ENCODE results near the gene SLC17A7.

Gene SLC17A7

DNA sequence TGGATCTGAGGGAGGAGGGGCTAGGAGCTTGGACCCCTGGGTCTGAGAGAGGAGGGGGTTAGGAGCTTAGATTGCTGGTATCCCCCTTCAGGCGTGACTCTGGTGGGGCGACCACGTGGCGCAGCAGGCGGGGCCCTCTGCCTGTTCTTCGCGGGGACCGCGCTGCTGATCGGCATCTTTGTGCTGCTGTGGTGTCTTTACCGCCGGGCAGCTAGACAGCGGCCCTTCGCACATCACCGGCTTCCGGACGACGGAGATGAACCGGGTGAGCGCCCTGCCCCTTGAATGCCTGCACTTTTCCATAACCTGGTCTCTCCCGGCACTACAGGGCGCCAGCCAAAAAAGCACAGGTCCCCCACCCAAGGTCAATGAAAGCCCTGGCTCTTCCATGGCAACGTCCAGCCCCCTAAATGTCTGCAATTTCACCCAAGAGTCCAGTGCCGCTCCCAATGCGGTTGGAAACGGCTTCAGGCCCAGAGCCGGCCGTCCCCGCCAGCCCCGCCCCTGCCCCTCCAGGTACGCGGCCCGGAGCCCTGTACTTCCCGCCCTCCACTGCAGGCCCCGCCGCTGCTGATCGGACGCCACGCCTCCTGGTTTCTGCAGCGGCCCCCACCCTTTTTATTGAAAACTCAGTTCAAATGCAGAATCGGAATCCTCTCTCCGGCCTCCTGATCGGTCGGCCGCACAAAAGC, 13.3 kb downstream of the SLC17A7 start:
- no peak for DNase-seq (ENCODE audit: low read depth, low spot score)

GRCh38 chr19:49427339-49427738, 14.0 kb downstream of the SLC17A7 start:
- no peak for DNase-seq (ENCODE audit: low read depth, low spot score)

- DNase-seq (ENCODE audit: low read depth, low spot score), result no peak
Observed at GRCh38 chr19:49425922-49426592, 15.3 kb downstream of the SLC17A7 start.

DNA sequence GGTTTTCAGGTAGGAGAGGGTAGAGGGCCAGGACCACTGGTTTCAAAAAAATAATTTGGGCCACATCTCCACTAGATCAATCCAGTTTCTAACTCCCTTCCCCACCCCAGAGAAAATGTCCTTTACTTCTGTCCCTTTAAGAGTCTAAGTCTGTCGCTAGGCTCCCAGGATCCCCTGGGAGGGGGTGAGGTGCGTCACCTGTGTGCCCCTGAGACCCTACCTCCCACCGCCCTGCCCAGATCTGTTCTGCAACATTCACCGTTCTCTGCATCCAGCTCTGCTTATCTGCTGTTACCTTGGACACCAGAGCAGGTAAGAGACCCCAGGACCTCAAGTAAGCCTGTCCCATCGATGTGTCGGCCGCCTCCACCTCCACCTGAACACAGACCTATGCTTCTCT, 16.1 kb downstream of the SLC17A7 start, which contains the start of gene GFY:
TSS of gene GFY (plus strand) at position 211 of the 400 bp plus-strand sequence. CDS start 1,043 bp downstream, outside the sequence.
- DNase-seq (ENCODE audit: low read depth, low spot score), result no peak

- no peak for DNase-seq (ENCODE audit: low read depth, low spot score)
Observed at GRCh38 chr19:49423985-49424303, 17.4 kb downstream of the SLC17A7 start.

DNA sequence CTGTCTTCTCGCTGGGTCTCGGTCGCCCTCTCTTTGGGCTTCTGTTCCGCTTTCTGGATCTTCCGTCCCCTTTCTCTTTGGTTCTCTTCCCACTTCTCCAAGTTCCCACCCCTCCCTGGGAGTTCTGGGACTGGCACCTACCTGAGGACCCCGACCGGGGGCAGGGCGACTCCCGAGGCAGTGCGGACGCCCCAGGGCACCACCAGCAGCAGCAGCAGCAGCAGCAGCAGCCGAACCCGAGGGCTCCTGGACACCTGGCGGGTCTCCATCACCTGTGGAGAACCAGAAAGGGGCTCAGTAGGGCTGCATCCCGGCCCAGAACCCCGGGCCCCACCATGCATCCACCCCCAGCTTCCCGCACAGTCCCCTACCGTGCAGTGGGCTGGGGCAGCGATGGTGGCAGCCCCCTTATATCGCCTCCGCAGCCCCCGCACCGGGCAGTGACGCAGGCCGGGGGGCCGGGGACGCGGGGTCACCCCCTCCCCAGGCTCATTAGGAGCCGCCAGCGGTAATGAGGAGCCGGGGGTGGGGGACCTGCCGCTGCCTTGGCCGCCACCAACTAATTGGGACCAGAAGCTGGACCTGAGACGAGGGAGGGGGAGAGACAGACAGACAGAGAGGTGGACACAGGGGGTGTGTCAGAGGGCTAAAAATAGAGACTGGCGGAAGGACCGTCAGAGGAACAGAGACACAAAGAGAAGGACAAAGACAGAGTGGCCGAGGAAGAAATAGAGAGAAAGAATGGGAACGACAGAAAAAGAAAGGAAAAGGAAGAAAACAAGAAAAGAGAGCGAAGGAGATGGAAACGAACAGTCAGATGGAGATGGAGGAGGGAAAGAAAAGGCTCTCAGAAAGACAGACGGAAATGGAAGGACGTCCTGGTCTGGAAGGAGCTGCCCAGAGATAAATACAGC, 18.0 kb downstream of the SLC17A7 start, which contains the start of gene PTH2:
TSS of gene PTH2 (minus strand) at position 371 of the 914 bp plus-strand sequence. CDS start at position 269, 102 bp downstream.
- DNase-seq (ENCODE audit: low read depth, low spot score), result no peak

- no peak for DNase-seq (ENCODE audit: low read depth, low spot score)
Observed at GRCh38 chr19:49422407-49423070, 18.8 kb downstream of the SLC17A7 start.

- no peak for DNase-seq (ENCODE audit: low read depth, low spot score)
Observed at GRCh38 chr19:49421878-49422202, 19.5 kb downstream of the SLC17A7 start.

DNA sequence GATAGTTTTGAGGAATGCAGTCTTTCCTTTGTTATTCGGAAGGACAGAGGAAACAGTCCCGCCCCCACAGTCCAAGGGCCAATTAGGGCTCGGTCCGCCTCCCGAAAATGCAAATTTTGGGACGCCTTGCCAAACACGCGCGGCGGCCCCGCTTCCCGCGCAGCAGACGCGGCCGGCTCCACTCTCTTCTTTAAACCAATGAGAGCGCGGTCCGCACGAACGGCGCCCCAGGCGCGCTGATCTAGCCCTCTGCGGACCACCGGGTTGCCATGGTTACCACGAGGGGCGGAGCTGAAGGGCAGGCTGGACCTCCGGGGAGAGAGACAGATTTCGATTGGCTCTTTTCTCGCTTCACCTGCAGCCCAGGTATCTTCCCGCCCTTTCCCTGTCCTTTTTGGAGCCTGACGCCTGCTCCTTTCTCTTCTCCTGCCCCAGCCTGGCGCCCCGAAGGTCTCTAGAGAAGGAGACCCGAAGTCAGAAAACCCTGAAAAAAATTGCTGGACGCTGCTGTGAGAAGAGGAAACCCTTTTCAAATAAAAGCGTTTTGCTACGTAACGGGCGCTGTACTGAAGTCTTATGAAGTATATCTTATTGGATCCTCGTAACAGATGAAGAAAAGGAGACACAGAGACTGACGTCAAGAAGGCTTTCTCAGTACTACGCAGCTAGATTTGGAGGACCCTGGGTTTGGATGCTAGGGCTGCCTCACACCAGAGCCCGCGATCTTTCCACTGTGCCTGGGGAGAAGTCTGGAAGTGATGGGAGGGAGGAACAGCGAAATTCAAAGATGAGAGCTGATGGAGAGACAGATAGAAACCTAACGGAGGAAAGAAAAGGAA, 20.1 kb downstream of the SLC17A7 start:
- peak; percentile 87 for DNase-seq (ENCODE audit: low read depth, low spot score)

- DNase-seq (ENCODE audit: low read depth, low spot score), result no peak
Observed at GRCh38 chr19:49420227-49420626, 21.1 kb downstream of the SLC17A7 start.

GRCh38 chr19:49419173-49419572, 22.2 kb downstream of the SLC17A7 start:
- DNase-seq (ENCODE audit: low read depth, low spot score), result no peak

GRCh38 chr19:49418511-49418910, 22.8 kb downstream of the SLC17A7 start:
- DNase-seq (ENCODE audit: low read depth, low spot score), result no peak

DNA sequence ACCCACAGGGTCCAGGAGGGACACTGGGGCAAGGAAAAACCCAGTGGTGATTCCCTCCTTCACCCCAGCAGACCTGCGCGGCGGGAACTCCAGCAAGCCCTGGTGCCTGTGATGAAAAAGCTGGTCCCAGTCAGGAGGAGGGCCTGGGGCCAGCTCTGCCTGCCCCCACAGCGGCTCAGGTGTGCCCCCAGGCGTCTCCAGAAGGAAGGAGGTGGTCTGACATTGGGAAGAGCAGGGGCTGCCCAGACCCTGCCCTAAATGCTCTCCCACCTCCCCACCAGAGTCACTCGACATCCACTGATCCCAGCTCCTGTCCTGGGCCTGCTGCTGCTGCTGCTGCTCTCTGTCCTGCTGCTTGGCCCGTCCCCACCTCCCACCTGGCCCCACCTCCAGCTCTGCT, 24.2 kb downstream of the SLC17A7 start:
- DNase-seq (ENCODE audit: low read depth, low spot score), result no peak

GRCh38 chr19:49415810-49416200, 25.5 kb downstream of the SLC17A7 start:
- DNase-seq (ENCODE audit: low read depth, low spot score), result no peak

GRCh38 chr19:49415102-49415809, 26.1 kb downstream of the SLC17A7 start:
- DNase-seq (ENCODE audit: low read depth, low spot score), result no peak

DNA sequence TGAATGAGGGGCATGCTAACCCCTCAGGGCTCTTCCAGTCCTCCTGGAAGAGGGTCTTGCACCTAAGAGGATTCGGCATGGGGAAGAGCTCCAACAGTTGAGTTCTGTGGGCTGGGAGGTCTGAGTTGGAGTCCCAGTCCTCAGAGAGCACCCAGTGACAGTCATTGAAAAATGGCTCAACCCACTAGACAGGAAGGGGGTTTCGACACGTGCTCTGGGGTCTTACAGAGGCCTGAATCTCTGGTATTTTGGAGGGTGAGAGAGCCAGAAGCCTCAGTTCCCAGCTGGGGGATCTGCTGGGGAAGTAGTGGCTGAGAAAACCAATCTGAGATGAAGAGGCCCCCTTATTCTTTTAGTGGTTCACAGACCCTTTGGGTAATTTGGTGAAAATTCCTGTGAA, 27.1 kb downstream of the SLC17A7 start:
- DNase-seq (ENCODE audit: low read depth, low spot score), result no peak

GRCh38 chr19:49413348-49413747, 28.0 kb downstream of the SLC17A7 start:
- DNase-seq (ENCODE audit: low read depth, low spot score), result no peak

DNA sequence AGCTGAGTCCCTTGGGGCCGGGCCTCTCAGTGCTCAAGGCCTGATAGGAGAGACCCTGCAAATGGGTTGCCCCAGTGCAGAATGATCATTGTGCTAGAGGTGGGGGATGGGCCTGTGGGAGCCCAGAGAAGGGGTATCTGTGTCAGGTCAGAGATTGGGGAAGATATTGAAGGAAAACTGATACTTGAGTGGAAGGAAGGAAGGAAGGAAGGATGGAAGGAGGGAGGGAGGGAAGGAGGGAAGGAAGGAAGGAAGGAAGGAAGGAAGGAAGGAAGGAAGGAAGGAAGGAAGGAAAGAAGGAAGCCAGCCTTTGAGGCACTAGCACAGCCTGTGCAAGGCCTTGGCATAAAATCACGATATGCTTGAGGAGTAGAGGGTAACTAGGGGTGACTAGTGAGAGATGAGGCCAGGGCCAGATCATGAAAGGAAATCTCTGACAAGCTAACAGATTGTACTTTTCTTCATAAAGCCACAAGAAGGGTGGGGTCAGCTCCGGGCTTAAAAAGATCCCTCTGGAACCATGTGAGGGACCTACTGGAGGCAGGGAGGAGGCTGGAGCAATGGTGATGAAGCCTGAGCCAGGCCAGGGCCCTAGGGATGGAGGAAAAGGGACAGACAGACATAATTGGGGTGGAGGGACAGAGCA, 29.5 kb downstream of the SLC17A7 start:
- no peak for DNase-seq (ENCODE audit: low read depth, low spot score)

DNA sequence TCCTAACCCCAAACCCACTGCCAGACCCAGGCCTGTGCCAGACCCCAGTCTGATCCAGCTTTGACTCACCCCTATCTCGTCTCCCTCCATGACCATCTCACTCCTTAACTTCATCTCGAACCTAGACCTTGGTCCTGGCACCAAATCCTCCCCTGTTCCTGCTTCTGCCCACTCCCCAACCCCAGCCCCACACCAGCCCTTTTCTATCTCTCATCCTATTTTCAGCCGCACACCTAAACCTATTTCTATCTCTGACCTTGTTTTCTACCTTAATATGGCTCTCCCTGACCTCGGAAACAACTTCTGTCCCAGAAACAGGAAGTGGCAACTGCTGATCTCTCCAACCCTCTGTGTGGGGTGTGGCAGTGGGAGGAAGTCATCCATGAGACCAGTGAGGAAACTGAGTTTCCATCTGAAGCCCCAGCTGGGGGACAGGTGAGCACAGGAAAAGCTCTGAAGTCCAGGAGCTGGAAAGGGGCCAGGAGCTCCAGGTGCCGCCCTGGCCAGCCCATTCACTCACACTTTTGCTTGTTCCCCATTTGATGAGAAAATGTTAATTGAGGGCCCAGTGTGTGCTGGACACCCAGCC, 31.8 kb downstream of the SLC17A7 start:
- DNase-seq (ENCODE audit: low read depth, low spot score), result no peak

Data from iPS DF 19.7 (cell line).